GM19455 (cell line): ENCODE measurements around the gene SLIT1.
A peak's percentile ranks its signal among the peaks of the same experiment; 100 is the strongest.

ENCODE experiments used
- ATAC-seq: cut with Tn5 transposase; IDR thresholded peaks from one replicate; pipeline ENCODE4 v1.9.1; 2021; ENCODE audit not compliant: unreplicated experiment

The SLIT1 gene

DNA sequence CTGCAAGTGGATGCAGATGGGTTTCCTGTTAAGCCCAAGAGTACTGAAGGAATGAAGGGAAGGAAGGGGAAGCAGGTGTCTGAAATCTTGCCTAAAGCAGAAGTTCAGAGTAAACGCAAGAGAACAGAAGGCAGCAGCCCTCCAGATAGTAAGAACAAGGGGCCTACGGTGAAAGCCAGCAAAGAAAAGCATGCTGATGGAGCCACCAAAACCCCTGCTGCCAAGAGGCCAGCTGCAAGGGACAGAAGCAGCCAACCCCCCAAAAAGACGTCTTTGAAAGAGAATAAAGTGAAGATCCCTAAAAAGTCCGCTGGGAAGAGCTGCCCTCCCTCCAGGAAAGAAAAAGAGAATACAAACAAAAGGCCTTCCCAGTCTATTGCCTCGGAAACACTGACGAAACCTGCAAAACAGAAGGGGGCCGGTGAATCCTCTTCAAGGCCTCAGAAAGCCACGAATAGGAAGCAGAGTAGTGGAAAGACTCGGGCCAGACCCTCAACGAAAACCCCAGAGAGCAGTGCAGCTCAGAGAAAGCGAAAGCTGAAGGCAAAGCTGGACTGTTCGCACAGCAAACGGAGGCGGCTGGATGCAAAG is 201.1 kb downstream of the SLIT1 start:
- ATAC-seq: no peak

DNA sequence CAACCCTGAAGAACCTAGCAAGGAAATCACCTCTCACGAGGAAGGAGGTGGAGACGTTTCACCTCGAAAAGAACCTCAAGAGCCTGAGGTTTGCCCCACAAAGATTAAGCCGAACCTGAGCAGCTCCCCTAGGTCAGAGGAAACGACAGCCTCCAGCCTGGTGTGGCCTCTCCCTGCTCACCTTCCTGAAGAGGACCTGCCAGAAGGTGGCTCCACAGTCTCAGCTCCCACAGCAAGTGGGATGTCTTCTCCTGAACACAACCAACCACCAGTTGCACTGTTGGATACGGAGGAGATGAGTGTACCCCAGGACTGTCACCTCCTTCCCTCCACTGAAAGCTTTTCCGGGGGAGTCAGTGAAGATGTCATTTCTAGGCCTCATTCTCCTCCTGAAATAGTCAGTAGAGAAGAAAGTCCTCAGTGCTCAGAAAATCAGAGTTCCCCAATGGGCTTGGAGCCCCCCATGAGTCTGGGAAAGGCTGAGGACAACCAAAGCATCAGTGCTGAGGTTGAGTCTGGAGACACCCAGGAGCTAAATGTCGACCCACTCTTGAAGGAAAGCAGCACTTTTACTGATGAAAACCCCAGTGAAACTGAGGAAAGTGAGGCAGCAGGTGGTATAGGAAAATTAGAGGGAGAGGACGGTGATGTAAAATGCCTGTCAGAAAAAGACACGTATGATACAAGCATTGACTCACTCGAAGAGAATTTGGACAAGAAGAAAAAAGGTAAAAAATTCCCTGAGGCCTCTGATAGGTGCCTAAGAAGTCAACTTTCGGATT is 203.4 kb downstream of the SLIT1 start:
- no peak for ATAC-seq

DNA sequence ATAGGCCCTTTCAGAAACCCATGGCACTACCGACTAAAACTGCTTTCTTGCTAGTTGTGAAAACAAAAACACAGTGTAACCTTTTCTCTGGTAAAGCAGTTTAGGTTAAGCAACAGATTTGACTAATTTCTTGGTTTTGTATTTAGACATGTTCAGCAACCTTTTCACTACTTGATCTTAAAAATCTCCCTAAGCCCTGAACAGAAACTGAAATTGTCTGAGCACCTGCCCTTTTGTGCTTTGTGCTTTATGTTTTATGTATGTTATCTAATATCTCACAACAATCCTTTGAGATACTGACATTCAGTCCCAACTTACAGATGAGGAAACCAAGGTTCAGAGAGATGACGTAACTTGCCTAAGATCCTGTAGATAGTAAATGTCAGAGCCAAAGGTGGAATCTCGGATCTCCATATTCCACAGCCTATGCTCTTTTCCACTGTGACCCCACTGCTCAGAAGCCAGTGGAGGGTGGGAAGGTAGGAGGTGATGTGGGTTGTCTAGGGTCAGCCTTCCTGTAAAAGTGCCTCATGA is 207.1 kb downstream of the SLIT1 start:
- ATAC-seq: peak; percentile 71

DNA sequence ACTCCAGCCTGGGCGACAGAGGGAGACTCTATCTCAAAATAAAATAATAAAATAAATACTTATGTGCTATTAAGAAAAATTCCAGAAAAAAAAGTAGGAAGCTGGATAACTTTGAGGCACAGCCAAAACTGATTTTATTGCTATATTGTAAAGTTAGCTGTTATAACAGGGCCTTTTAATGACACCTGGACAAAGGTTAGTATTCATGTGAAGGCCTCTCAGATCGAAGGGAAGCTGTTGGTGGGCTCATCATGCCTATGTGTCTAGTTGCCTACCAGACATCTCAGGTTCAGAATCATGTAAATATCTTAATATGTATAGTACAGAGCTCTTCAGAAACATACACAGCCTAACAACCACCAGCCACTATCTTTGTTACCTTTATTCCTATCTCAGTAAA is 210.6 kb downstream of the SLIT1 start:
- ATAC-seq: no peak

DNA sequence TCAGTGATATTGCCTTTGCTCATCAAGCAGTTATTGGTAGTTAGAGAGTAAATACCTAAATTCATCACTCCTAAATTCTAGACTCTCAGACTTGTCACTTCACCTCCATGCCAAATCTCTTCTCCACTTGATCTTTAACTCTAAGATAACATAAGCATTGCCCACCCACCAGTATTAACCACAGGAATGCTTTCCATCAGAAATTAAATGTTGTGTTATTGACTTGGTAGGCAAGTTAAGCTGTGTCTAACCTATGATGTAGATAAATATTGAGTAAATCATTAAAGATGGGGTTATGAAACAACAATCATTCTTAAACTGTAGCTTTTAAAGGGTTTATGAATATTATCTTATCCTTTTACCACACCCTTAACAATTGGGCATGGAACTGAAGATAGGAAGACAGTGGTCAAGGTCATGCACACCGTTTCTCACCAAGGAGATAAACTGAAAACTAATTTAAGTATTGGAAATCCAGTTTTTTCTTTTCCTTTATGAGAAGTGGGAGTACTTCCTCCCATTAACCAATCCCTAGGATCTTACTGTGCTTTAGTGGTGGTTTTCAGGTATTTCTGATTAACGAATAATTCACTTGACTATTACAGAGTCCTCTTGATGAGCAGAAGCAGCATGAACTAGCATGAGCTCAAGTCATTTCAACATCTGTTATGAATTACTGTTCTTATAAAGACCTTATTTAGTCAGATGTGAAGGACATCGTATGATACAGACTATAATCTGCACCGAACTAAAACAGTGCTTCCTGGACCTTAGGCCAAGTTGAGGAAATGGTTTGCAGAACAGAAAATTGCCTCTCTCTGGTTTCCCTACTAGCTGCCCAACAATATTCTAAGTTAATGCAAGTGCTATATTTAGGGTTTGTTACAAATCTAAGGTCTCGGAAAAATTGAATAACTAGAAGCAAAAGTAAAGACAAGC is 211.7 kb downstream of the SLIT1 start:
- ATAC-seq: no peak

DNA sequence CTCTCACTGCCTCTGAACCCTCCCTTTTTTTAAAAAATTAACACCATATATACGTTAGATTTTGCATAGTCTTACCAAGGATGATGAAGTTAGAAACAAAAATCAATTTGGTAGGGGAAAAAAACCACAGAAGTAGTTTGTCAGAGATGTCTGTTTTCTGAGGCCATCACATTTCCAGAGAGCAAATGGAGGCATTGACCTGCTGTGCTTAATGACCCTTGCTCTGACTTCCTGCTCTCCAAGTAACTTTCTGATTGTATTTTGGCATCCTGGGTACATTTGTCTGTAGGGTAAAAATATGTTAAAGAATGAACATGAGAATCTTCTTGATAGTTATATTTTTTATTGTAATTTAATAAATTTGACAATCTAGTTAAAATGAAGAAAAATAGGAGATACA is 213.5 kb downstream of the SLIT1 start:
- ATAC-seq: no peak

DNA sequence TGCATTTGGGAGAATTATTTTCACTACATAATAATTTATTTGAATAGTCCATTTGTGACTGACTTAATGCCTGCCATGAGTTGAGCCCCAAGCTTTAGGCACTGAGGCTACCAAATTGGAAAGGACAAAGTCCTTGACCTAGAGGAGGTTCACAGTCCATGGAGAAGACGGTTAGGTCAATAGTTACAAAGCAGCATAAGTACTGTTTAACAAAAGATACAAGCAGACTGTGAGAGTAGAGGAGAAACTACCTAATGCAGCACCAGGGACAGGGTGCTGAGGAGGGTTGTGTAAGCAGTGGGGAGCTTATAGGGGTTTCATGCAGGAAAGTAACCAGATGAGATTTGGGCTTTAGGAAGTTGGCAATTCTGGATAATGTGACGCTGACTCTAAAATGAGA is 214.4 kb downstream of the SLIT1 start:
- ATAC-seq: no peak

DNA sequence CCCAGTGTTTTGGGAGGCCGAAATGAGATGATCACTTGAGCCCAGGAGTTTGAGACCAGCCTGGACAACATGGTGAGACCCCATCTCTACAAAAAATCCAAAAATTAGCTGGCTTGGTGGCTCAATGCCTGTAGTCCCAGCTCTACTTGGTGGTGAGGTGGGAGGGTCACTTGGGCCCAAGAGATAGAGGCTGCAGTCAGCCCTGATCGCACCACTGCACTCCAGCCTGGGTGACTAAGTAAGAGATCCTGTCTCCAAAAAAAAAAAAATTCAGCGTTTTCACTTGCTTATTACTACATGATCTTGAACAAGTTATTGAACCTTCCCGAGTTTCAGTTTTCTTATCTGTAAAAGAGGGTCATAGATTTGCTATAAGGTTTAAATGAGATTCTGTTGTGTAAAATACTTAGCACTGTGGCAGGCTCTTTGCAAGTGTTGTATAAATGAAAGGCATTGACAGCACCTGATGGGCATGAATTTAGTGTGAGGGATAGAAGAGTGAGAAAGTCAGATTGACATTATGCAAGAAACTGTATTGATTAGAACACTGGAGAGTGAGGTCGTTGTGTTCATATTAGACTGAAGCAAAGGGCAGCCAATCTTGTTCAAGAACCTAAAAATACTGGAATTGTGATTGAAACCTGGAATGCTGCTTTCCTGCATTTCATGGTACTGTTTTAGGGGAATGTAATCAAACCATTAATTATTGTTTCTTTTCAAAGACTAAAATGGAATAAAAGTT is 216.9 kb downstream of the SLIT1 start:
- ATAC-seq: no peak

DNA sequence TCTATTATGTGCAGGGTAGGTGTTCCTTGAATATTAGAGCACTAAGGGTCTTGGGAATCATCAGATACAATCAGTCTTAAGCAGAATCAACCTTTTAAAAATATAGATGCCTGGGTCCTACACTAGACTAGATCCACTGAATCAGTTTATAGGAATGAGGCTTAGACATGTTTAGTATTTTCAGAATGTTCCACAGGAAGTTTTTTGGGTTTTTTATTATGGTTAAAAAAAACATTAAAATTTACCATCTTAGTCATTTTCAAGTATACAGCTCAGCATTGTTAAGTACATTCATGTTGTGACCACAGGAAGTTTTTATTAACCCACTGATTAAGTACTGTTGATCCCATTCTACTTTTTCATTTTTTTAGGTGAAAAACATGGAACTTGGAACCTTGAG is 217.9 kb downstream of the SLIT1 start:
- no peak for ATAC-seq

DNA sequence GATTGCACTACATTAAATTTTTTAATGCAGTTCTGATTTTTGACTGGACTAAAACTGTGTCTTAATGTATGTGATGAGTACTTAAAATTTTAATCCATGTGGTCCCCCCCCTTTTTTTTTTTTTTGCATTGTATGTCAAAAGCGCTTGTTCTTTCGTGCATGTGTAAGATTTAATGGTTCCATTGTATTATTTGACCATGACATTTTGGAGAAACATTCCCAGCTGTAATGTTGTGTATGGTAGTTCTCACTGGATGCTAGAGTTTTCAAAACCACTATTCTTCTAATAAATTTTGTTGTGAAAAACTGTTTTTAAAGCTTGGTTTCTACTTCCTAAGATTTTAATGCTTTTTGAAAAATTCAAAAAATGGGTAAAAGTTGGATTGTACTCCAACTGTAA is 221.6 kb downstream of the SLIT1 start:
- no peak for ATAC-seq

DNA sequence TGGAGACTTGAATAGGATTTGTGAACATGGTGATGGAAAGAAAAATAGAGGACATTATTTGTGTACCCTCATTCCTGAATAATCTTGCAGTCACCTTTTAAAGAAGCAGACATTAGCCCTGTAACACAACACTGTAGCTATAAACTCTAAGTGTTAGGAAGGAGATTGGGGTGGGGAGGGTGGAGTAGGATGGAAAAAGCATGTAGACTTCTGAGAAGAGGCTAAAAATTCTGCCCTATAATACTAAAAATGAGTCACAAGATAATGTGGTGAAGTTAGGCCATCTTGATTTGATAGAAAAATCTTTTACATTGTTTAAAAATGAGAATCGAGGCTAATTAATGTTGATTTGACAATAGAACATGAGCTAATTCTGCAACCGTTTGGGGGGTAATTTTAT is 224.9 kb downstream of the SLIT1 start:
- ATAC-seq: no peak

DNA sequence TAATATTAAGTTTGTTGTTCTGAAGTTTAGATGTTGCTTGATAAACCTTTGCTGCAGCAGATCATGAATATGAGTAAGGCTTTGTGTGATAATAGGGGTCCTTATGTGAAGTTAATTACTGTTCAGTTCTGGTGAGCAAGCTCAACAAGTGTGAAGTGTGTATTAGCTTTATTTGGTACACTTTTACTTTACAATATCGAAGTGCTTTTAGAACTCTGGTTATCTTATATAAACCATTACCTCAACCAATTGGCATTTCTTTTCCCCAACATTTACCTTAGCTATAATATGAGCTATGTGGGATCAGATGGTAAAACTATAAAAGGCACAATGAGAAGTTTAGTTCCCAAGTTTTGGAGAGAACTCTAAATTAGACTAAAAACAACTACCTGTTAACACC is 226.0 kb downstream of the SLIT1 start:
- no peak for ATAC-seq

DNA sequence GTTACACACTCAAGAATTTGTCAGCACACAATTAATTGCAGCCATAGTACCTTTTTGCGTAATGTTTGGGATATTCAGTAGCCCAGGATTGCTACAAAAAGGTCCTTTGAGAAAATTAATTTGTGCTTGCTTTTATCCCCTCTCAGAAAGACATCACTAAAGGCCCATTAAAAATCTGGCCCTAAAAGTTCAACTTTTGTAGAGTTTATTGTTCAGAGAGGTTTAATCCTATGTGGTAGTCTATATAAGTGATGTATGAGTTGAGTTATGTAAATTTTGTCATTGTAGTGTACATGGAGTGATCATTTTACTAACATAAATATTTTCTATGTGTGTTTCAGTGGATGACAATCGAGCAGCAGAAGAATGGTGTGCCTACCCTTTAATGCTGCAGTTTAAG is 227.7 kb downstream of the SLIT1 start:
- no peak for ATAC-seq

DNA sequence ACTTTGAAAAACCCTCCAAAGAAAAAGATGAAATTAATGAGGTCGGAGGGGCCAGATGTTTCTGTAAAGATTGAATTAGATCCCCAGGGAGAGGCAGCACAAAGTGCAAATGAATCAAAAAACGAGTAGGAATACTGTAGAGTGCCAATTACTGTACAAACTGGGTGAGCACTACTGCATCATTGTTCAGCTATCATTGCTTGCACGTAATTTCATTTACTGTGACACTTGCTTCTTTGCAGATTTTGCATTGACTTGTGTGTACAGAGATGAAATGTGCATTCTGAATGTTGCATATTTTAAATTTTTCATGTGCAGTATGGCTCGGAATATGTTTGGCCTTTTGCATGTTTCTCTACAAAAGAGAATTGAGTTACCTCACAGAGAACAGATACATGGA is 230.0 kb downstream of the SLIT1 start:
- no peak for ATAC-seq

DNA sequence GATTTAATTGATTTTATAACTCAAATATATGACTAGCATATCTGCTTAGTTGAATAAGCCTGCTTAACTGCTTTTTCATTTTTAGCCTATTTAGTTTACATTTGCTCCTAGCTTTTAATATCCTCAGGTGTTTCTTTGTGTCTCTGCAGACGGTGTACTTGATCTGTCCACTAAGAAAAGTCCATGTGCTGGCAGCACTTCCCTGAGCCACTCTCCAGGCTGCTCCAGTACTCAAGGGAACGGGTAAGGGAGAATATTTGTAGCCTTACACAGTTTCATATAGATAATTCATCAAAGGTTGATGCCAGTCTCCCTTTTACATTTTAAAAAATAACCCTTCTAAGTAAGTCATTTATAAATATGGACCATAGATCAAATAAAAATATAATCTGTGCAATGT is 233.8 kb downstream of the SLIT1 start:
- ATAC-seq: no peak

DNA sequence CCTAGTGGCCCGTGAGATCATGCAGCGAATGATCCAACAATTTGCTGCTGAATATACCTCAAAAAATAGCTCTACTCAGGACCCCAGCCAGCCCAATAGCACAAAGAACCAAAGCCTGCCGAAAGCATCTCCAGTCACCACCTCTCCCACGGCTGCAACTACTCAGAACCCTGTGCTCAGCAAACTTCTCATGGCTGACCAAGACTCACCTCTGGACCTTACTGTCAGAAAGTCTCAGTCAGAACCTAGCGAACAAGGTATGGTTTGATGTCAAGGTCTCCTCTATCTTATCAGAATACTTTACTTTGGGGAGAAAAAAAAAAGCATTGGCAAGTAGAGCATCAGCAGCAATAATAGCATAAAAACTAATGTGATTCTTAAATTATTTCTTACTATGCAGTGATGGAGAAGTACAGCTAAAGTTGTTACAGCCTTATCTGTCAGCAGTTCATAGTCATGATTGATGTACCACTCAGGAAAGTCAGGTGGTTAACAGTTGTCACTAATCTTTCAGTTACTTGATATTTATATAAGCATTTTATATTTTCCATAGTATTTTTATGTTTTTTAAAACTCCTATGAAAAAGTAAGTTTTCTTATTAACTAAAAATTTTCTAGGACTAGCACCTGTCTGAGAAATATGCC is 236.6 kb downstream of the SLIT1 start:
- no peak for ATAC-seq
